ENCODE measurements around the gene ASIC2. TPM values are rescaled to one million over a fixed set of nuclear protein-coding genes. Genes with fewer than 3 reads are reported as not detected.

The ASIC2 gene
- total RNA-seq, 1 experiment from 2014 or later, result not detected

DNA sequence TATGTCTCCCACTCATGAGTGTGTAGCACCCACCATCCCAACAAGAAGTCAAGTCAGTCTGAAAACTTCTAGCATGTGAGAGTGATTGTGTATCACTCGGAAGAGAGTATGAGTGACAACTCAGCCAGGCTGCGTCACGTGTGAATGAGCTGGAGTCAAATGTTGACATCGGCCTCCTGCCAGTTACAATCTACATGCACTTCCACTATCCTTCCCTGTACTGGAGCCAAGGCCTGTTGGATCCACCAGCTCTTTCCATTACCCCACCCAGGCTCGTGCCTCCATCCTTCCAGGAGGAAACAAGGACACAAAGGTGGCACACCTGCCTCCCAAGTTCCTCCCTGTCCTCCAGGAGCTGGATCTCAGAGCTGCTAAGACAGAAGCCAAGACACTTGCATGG lies 64.5 kb downstream of the ASIC2 start:
- Mint-ChIP-seq H3K9me3 (ENCODE audit: unreplicated experiment) (no peaks in the 10 kb centered on the region), H3K36me3 (ENCODE audit: insufficient read depth, unreplicated experiment) (no peaks in the 10 kb centered on the region), H3K4me1 (ENCODE audit: low read depth, unreplicated experiment) (no peaks in the 10 kb centered on the region), H3K27me3 (ENCODE audit: insufficient read depth, unreplicated experiment) (peaks cover 20% of the 10 kb centered on the region), H3K4me3 (ENCODE audit: unreplicated experiment) (no peak overlapping the region), H3K27ac (ENCODE audit: unreplicated experiment) (no peak overlapping the region)
- no peak for TF ChIP-seq CTCF (IDR thresholded peaks at IDR 0.05; ENCODE audit: insufficient read depth in 1 of 2, low read depth in 1 of 2, low read length in 1 of 2, severe bottlenecking in 1 of 2, unreplicated experiment in 1 of 2)
- no peak for DNase-seq
- Histone ChIP-seq H3K4me1 (no peaks in the 10 kb centered on the region), H3K9me3 (no peaks in the 10 kb centered on the region), H3K27me3 (replicated peaks; ENCODE audit: control insufficient read depth, insufficient read depth, low read length) (no peaks in the 10 kb centered on the region; the same call in 1 of the 2 replicates), H3K36me3 (ENCODE audit: control insufficient read depth, insufficient read depth, low read length) (no peaks in the 10 kb centered on the region), H3K4me3 (ENCODE audit: low read depth, low read length) (no peak overlapping the region)
- ChIA-PET CTCF (no interaction called here), POLR2A (no interaction called here)
- no TSS peak for BruUV-seq (replicated peaks)
- intact Hi-C loops (cut with micrococcal nuclease; ENCODE audit: unreplicated experiment), result no loop called here

DNA sequence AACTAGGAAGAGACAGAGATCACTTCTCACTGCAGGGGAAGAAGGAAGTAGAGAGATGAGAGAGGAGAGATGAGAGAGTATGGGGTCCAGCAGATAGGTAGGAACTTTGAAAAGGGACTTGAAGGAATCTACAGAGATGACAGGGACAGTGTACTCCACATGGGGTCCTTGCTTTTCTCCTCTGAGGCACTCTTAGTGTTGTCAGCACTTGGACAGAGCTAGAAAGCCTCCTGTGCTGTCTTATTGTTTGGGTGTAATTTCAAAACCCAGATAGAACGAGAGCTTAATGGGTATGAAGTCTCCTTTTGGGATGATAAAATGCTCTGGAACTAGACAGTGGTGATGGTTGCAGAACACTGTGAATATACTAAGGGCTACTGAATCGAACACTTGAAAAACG lies 65.2 kb downstream of the ASIC2 start:
- intact Hi-C loops (cut with micrococcal nuclease; ENCODE audit: unreplicated experiment), result no loop called here
- H3K36me3 Mint-ChIP-seq (ENCODE audit: insufficient read depth, unreplicated experiment), result no peaks in the 10 kb centered on the region
- no peak for TF ChIP-seq CTCF (IDR thresholded peaks at IDR 0.05; ENCODE audit: insufficient read depth in 1 of 2, low read depth in 1 of 2, low read length in 1 of 2, severe bottlenecking in 1 of 2, unreplicated experiment in 1 of 2)
- no peak overlapping the region for H3K4me3 Mint-ChIP-seq (ENCODE audit: unreplicated experiment)
- no peaks in the 10 kb centered on the region; the same call in 1 of the 2 replicates for H3K27me3 ChIP-seq (replicated peaks; ENCODE audit: control insufficient read depth, insufficient read depth, low read length)
- no peaks in the 10 kb centered on the region for H3K36me3 ChIP-seq (ENCODE audit: control insufficient read depth, insufficient read depth, low read length)
- H3K4me3 ChIP-seq (ENCODE audit: low read depth, low read length), result no peak overlapping the region
- H3K27me3 Mint-ChIP-seq (ENCODE audit: insufficient read depth, unreplicated experiment), result peaks cover 17% of the 10 kb centered on the region
- no peaks in the 10 kb centered on the region for H3K9me3 Mint-ChIP-seq (ENCODE audit: unreplicated experiment)
- no peaks in the 10 kb centered on the region for H3K4me1 ChIP-seq
- no peak for DNase-seq
- no TSS peak for BruUV-seq (replicated peaks)
- H3K4me1 Mint-ChIP-seq (ENCODE audit: low read depth, unreplicated experiment), result no peaks in the 10 kb centered on the region
- H3K9me3 ChIP-seq, result no peaks in the 10 kb centered on the region
- H3K27ac Mint-ChIP-seq (ENCODE audit: unreplicated experiment), result no peak overlapping the region
- ChIA-PET CTCF (no interaction called here), POLR2A (no interaction called here)

DNA sequence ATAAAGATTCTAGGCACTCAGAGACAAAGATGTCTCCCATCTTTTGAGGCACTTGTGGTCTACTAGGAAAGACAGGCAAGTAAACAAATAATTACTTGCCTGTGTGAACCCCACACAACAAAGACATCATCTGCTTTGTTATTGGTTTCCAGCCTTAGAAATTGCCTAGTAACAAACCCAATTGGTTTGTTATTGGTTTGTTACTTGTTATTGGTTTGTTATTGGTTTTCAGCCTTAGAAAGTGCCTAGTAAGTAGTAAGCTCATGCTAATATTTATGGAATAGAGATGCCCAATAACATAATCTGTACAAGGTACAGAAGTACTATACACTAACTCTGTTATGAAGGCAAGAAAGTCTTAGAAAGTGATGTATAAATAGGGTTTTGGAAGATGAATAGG lies 67.1 kb downstream of the ASIC2 start:
- H3K36me3 Mint-ChIP-seq (ENCODE audit: insufficient read depth, unreplicated experiment), result no peaks in the 10 kb centered on the region
- TF ChIP-seq CTCF (IDR thresholded peaks at IDR 0.05; ENCODE audit: insufficient read depth in 1 of 2, low read depth in 1 of 2, low read length in 1 of 2, severe bottlenecking in 1 of 2, unreplicated experiment in 1 of 2), result no peak
- ChIA-PET CTCF (no interaction called here), POLR2A (no interaction called here)
- H3K27ac Mint-ChIP-seq (ENCODE audit: unreplicated experiment), result no peak overlapping the region
- H3K4me3 Mint-ChIP-seq (ENCODE audit: unreplicated experiment), result no peak overlapping the region
- no peak for DNase-seq
- H3K9me3 ChIP-seq, result no peaks in the 10 kb centered on the region
- BruUV-seq (replicated peaks), result no TSS peak
- no peaks in the 10 kb centered on the region for H3K9me3 Mint-ChIP-seq (ENCODE audit: unreplicated experiment)
- H3K27me3 Mint-ChIP-seq (ENCODE audit: insufficient read depth, unreplicated experiment), result peaks cover 20% of the 10 kb centered on the region
- no peaks in the 10 kb centered on the region for H3K36me3 ChIP-seq (ENCODE audit: control insufficient read depth, insufficient read depth, low read length)
- H3K4me1 Mint-ChIP-seq (ENCODE audit: low read depth, unreplicated experiment), result no peaks in the 10 kb centered on the region
- H3K4me1 ChIP-seq, result no peaks in the 10 kb centered on the region
- no peak overlapping the region for H3K4me3 ChIP-seq (ENCODE audit: low read depth, low read length)
- intact Hi-C loops (cut with micrococcal nuclease; ENCODE audit: unreplicated experiment), result no loop called here
- H3K27me3 ChIP-seq (replicated peaks; ENCODE audit: control insufficient read depth, insufficient read depth, low read length), result no peaks in the 10 kb centered on the region

All from Caco-2 (cell line).